T-helper 2 cell (primary cell): ENCODE results near the gene SLC43A3.
A peak's percentile ranks its signal among the peaks of the same experiment; 100 is the strongest.

Experiments used
- DNase-seq, 5 experiments: peaks; one replicate each; pipeline versions ENCODE4 v3.0.0 to v3.0.0-alpha.2; 2012 to 2022
- total RNA-seq, 2 donors: gene quantifications; one replicate each; lab custom pipeline; 2026; lab: John Stamatoyannopoulos, UW

SLC43A3 gene
- 5.3 to 17.8 reads per million in 2 donors for total RNA-seq

DNA sequence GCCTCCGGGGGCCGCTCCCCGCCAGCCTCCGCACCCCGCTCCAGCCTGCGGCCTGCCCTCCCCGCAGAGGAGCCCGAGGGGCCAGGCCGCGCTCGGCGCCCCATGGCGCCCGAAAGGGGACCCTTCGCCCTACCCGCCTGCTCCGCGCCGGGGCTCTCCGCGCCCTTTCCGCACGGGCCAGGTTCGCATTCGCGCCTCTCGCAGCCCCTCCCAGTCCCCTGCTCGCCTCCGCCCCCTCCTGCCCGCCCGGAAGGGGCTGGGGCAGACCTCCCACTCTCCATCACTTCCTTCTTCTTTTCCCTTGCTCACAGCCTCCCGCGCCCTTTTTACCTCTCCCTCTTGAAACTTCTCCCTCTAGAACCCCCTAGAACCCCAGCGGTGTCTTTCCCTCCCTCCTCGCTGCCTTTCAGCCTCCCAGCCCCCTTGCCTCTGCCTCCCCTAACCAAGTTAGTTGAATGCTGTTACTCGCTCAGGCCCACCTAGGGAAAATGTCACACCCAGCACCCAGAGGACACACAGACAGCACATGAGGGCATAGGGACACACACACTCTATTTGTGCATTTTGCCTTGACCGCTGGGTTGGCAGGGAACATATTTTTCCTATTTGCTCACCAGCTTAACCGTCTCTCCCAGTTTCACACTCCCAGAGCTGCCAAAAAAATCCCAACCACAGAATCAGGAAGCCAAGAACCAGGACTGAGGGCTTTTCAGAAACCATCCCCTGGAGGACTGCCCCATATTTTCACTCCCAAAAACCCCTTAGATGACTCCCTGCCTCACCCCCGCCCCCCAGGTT is at the start of gene SLC43A3:
Gene SLC43A3, minus strand, starts transcription at position 193 of the 798 bp plus-strand sequence. CDS start 949 bp downstream, outside the sequence.
- peak; percentile 27 to 83 (median 48) for DNase-seq

GRCh38 chr11:57476047-57476756 is 49.3 kb upstream of the SLC43A3 start:
- peak in 2 of 5 experiments; percentile 15 to 16 for DNase-seq

DNA sequence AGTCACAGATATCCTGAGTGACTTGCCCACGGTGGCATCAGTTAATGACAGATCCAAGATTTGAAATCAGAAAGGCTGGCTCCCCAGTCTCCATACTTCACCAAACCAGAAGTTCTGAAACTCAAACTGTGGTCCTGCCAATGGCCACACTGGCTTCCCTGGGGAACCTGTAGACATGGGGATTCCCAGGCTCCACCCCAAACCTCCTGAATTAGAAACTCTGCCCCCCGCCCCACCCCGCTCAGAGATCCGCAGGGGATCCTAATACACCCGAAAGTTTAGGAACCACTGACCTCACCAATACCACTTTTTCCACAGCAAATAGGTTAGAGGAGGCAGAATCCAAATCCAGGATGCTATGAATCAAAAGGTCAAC is 48.7 kb upstream of the SLC43A3 start:
- no peak for DNase-seq

DNA sequence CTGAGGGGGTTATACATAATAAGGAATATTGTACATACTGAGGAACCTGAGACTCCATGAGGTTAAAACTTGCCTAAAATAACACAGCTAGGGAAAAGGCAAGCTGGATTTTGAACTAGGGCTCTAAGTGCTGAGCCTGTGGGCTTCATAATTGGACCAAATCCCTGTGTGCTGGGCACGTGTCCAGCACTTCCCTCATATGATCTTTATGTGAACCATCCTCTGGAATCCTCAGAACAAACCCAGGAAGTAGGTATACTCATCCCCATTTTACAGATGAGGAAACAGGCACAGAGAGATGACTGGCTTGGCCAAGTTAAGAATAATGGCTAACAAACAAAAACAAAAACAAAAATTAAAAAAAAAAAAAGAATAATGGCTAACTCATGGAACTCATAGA is 48.3 kb upstream of the SLC43A3 start:
- no peak for DNase-seq

GRCh38 chr11:57474803-57475115 is 47.8 kb upstream of the SLC43A3 start:
- DNase-seq: no peak

DNA sequence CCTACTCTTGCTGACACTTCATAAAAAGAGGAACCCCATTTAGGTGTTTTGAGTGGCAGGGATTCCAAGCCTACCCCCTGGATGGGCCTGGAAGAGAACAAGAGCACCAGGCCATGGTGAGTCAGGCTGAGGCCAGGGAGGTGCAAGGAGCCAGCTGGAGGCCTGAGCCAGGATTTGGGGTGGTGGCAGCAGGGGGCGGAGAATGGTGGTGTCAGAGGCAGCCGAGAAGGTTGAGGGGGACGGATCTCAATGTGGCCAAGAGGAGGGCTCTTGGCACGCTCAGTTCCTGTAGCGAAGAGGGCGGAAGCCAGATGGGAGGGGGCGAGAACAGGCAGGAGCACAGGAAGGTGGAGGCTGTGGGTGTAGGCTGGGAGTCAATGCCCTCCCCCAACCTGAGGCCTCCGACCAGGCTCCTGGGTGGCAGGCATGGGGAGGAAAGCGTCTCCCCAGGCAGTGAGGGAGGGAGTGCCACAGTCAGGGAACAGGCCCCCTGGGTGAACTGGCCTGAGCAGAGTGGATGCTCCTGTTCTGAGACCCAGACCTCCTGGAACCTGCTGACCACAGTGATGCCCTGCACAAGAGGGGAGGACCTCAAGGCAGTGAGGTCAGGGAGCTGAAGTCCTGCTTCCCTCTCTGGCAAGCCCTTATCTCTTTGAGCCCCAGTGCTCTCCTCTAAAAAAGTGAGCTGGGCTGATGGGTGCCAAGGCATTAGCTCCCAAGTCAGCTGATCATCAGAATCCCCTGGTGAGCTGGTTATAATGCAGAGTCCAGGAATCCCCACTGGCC is 47.3 kb upstream of the SLC43A3 start:
- peak in 2 of 5 experiments; percentile 41 to 46 for DNase-seq

GRCh38 chr11:57473285-57473841 is 46.4 kb upstream of the SLC43A3 start:
- no peak for DNase-seq

GRCh38 chr11:57471496-57471895 is 44.6 kb upstream of the SLC43A3 start:
- DNase-seq: no peak

DNA sequence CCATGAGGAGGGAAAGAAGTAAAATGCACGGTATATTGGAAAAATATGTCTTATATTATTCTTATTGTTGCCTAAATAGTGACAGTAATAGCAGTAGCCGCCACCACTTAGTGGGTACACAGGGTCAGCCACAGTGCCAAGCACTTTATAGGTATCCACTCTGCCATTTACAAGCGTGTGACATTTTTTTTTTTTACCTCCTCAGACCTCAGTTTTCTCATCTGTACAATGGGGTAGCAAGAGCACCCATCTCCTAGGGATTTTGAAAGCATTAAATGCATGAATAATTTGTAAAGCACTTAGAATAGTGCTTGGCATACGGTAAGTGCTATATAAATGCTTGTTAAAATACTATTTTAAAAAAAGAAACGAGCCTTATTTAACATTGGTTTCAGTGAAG is 42.3 kb upstream of the SLC43A3 start:
- DNase-seq: no peak

DNA sequence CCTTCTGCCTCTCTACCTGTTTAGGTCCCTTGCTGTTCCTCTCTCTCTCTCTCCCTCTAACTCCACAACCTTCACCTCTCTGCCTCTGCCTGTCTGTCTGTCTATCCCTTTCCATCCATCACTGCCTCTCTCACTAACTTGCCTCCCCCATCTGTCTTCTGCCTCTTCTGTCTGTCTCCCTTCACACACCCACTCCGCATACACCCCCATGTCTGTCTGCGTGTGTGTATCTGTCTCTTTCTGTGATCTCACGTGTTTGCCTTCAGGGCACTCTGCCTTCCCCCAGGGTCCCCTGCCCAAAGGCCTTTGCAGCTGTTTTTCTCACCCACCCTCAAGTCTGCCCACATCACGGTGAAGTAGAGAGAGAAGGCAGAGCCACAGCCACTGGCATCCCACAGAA is 41.4 kb upstream of the SLC43A3 start:
- DNase-seq: no peak

DNA sequence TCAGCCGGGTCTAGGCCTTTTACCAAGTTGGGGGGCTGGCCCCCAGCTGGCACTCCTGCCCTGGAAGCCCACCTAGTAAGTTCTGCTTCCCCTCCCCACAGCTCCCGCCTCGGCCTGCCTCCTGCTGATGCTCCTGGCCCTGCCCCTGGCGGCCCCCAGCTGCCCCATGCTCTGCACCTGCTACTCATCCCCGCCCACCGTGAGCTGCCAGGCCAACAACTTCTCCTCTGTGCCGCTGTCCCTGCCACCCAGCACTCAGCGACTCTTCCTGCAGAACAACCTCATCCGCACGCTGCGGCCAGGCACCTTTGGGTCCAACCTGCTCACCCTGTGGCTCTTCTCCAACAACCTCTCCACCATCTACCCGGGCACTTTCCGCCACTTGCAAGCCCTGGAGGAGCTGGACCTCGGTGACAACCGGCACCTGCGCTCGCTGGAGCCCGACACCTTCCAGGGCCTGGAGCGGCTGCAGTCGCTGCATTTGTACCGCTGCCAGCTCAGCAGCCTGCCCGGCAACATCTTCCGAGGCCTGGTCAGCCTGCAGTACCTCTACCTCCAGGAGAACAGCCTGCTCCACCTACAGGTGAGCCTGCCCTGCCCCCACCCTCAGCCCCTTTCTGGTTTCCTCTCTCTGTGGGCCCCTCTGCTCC is 40.7 kb upstream of the SLC43A3 start:
- no peak for DNase-seq

GRCh38 chr11:57466680-57467079 is 39.8 kb upstream of the SLC43A3 start:
- no peak for DNase-seq

DNA sequence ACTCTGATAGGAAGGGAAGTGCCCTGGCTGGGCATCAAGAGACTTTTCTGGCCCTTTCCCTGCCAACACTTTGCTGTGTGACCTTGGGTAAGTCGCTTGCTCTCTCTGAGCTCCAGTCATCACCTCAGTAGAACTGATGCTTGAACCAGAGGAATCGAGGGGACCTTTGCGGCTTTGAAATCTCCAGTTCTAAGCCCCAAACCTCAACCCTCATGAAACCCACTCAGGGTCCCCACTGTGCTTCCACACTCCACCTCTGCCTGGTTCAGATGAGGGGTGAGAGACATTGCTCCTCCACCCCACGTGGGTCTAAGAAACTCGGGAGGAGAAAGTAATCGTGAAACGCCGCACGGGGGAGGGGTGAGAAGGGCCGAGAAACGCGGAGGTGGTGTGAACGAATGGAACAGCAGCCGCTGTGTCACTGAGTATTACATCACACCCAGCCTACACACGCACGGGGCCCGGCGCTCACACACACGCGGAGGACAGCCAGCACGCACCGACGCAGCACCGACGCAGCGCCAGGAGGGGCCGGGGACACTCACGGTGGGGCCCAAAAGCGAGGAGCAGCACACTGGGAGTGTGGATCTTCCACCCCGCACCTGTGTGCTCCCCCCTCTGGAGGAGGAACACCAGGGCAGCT is 37.7 kb upstream of the SLC43A3 start:
- DNase-seq: no peak

DNA sequence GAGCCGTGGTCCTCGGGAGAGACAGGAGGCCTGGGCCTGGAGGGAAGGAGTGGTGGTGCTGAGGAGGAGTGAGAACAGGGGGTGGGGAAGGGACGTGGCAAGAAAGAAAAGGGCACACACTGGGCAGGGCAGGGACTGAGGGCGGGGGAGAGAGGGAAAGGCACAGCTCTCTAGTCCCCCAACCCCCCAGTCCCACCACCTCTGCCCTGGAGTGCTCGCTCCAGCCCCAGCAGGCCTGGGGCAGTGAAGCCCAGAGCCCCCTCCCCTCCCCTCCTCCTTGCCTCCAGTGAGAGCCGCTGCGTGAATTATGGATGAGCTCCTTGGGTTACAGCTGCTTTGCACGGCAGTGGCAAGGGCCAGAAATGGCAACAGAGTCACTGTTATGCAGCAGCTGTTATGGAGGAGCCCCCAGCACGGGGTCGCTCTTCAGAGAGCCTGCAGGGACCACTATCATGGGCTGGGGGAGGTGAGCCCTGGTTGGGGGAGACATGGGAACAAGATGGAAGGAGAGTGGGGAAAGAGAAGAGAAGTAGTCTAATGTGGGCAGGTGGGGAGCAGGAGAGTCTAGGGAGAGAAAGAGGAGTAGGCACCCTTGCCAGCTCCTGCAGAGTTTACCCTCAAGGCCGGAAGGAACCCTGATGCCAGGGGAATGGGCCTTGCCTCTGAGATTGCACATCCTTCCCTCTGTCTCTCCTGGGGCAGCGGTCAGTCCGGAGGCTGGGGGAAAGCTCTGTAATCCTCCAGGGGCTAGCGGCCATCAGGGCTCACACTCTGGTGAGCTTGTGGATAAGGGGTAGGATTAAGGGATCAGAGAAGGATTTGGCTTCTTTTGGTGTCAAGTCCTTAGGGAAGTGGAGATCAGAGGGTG is 37.0 kb upstream of the SLC43A3 start:
- DNase-seq: no peak

GRCh38 chr11:57462597-57462996 is 35.7 kb upstream of the SLC43A3 start:
- no peak for DNase-seq

DNA sequence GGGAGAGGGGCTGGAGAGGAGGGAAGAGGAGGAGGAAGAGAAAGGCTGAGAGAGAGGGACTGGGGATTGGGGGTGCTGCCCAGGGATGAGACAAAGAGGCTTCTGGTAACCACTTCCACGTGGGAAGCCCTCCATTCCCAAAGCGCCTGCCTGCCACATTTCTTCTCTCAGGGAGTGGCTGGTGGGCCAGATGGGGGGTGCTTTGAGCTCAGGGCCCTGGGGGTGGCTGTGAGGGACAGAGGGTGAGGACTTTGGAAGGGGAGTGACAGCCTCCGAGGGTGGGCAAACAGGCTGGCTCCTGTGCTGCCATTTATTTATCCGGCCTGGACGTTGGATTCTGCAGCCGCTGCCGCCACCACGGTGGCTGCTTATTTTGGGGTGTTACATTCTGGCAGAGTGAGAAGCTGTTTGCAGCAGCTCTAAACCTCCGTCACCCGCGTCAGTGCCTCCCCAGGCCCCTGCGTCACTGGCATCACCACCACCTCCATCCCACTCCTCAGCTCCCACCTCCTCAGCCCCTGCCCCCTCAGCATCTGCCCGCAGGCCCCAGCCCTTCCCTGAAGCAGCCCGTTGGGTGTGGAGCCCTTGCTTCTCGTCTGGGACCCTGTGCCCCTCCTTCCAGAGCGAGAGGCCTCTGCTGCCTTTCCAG is 35.0 kb upstream of the SLC43A3 start:
- no peak for DNase-seq

DNA sequence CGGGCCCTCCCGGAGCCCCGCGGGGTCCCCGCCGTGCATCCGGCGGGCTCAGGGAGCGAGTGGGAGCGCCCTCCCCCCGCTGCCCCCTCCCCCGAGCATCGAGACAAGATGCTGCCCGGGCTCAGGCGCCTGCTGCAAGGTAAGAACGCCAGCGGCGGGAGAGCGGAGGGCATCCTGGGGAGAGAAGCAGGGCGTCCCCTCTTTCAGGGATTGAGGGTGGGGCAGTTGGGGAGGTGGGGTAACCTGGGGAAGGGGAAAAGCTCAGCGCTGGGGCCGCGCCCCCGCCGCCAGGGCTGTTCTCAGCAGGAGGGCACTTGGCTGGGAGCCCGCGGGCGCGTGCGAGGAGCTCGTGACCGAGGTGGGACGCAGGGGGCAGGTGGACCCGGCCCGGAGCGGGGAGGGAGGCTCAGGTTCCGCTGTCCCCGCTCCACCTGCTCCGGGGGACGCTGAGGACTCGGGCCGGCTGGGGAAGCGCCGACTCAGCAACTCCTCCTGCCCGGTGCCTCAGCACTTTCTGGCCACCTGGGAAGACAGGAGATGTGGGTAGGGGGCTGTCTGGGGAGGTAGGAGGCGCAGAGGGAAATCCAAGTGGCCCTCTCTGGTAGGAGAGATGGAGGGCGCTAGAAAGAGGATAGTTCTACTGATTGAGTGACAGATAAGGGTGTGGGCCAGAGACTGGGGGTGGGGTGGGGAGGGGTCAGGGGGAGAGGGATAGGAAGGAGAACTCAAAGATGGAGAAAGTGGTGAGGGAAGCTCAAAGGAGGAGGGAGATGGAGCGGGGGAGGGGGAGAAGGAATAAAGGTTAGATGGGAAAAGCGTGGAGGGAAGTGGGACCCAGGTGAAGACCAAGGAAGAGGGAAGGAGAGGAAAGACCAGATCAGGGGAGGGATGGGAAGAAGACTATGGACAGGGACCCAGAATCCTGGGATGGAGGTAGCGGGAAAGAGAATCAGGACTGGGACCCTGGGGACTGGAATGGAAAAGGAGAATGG is 34.1 kb upstream of the SLC43A3 start:
- no peak for DNase-seq

GRCh38 chr11:57460022-57460757 is 33.3 kb upstream of the SLC43A3 start, which contains the start of gene RTN4RL2:
Gene RTN4RL2, plus strand, starts transcription at chr11:57460528. Its CDS starts 338 bp downstream, at chr11:57460866.
- peak in 2 of 5 experiments; percentile 12 to 67 for DNase-seq
